KOPT-K1 (cell line): Measurements from ENCODE around the gene DNAH3.
"Not testable (repeated sequence)": the region's sequence is repeated elsewhere in the genome, so short reads cannot be mapped to it uniquely, and the experiment has no call there.

ENCODE experiments used
- H3K27ac ChIP-seq: fragments of 200-600 bp; sonication (generic); 2 replicates; pipeline ENCODE4 v1.5.1; 2016; ENCODE audit warnings: antibody characterized with exemption, mild to moderate bottlenecking, low read depth, low read length; ENCODE audit not compliant: poor library complexity, severe bottlenecking
- H3K36me3 ChIP-seq: fragments of 200-600 bp; sonication (generic); 2 replicates; pipeline ENCODE4 v1.5.1; 2017; ENCODE audit warnings: antibody characterized with exemption, mild to moderate bottlenecking, low read length, moderate library complexity; ENCODE audit not compliant: insufficient read depth
- H3K9me3 ChIP-seq: fragments of 200-600 bp; sonication (generic); 2 replicates; pipeline ENCODE4 v1.5.1; 2017; ENCODE audit warnings: antibody characterized with exemption, low read length, mild to moderate bottlenecking; ENCODE audit not compliant: insufficient read depth, poor library complexity, severe bottlenecking

DNAH3 gene

GRCh38 chr16:21037168-21037567 is 113.5 kb downstream of the DNAH3 start:
- Histone ChIP-seq H3K36me3 (no peaks in the 10 kb centered on the region), H3K27ac (no peak overlapping the region), H3K9me3 (no peaks in the 10 kb centered on the region)

GRCh38 chr16:21036471-21036870 is 114.2 kb downstream of the DNAH3 start:
- Histone ChIP-seq H3K9me3 (no peaks in the 10 kb centered on the region), H3K27ac (no peak overlapping the region), H3K36me3 (no peaks in the 10 kb centered on the region)

GRCh38 chr16:21033704-21034103 is 116.9 kb downstream of the DNAH3 start:
- H3K9me3 ChIP-seq, result no peaks in the 10 kb centered on the region
- H3K27ac ChIP-seq, result no peak overlapping the region
- no peaks in the 10 kb centered on the region for H3K36me3 ChIP-seq

- no peak overlapping the region for H3K27ac ChIP-seq
- no peaks in the 10 kb centered on the region for H3K9me3 ChIP-seq
- H3K36me3 ChIP-seq, result no peaks in the 10 kb centered on the region
Observed at GRCh38 chr16:21033264-21033663, 117.4 kb downstream of the DNAH3 start.

GRCh38 chr16:21028728-21029127 is 121.9 kb downstream of the DNAH3 start:
- Histone ChIP-seq H3K27ac (no peak overlapping the region), H3K36me3 (no peaks in the 10 kb centered on the region), H3K9me3 (no peaks in the 10 kb centered on the region)

- Histone ChIP-seq H3K27ac (no peak overlapping the region), H3K36me3 (no peaks in the 10 kb centered on the region)
Observed at GRCh38 chr16:21026846-21027245, 123.8 kb downstream of the DNAH3 start.

GRCh38 chr16:21023509-21024202 is 127.0 kb downstream of the DNAH3 start:
- H3K36me3 ChIP-seq, result no peaks in the 10 kb centered on the region
- no peak overlapping the region for H3K27ac ChIP-seq
- H3K9me3 ChIP-seq, result no peaks in the 10 kb centered on the region

More at GRCh38 chr16:21026846-21027245, 123.8 kb downstream of the DNAH3 start:
- no peaks in the 10 kb centered on the region for H3K9me3 ChIP-seq

GRCh38 chr16:21021316-21021715 is 129.3 kb downstream of the DNAH3 start:
- H3K36me3 ChIP-seq, result no peaks in the 10 kb centered on the region
- no peaks in the 10 kb centered on the region for H3K9me3 ChIP-seq
- no peak overlapping the region for H3K27ac ChIP-seq

GRCh38 chr16:21009815-21010214 is 140.8 kb downstream of the DNAH3 start:
- Histone ChIP-seq H3K9me3 (peaks cover 29% of the 10 kb centered on the region), H3K27ac (no peak overlapping the region)

GRCh38 chr16:21005008-21005407 is 145.6 kb downstream of the DNAH3 start:
- Histone ChIP-seq H3K36me3 (no peaks in the 10 kb centered on the region), H3K9me3 (peaks cover 19% of the 10 kb centered on the region), H3K27ac (no peak overlapping the region)

More at GRCh38 chr16:21009815-21010214, 140.8 kb downstream of the DNAH3 start:
- no peaks in the 10 kb centered on the region for H3K36me3 ChIP-seq

- Histone ChIP-seq H3K36me3 (no peaks in the 10 kb centered on the region), H3K9me3 (no peaks in the 10 kb centered on the region)
Observed at GRCh38 chr16:21001262-21001661, 149.4 kb downstream of the DNAH3 start.

GRCh38 chr16:20997147-20997546 is 153.5 kb downstream of the DNAH3 start:
- Histone ChIP-seq H3K9me3 (no peaks in the 10 kb centered on the region), H3K36me3 (no peaks in the 10 kb centered on the region), H3K27ac (no peak overlapping the region)

More at GRCh38 chr16:21001262-21001661, 149.4 kb downstream of the DNAH3 start:
- no peak overlapping the region for H3K27ac ChIP-seq

GRCh38 chr16:20995711-20996110 is 154.9 kb downstream of the DNAH3 start:
- Histone ChIP-seq H3K36me3 (no peaks in the 10 kb centered on the region), H3K27ac (no peak overlapping the region), H3K9me3 (no peaks in the 10 kb centered on the region)

- not testable (repeated sequence) for H3K27ac ChIP-seq, H3K9me3 ChIP-seq
Observed at GRCh38 chr16:20989496-20990070, 161.1 kb downstream of the DNAH3 start.

GRCh38 chr16:20987049-20987448 is 163.6 kb downstream of the DNAH3 start:
- no peaks in the 10 kb centered on the region for H3K9me3 ChIP-seq

More at GRCh38 chr16:20989496-20990070, 161.1 kb downstream of the DNAH3 start:
- H3K36me3 ChIP-seq, result not testable (repeated sequence)

GRCh38 chr16:20984019-20984418 is 166.6 kb downstream of the DNAH3 start:
- no peak overlapping the region for H3K27ac ChIP-seq
- no peaks in the 10 kb centered on the region for H3K9me3 ChIP-seq
- H3K36me3 ChIP-seq, result no peaks in the 10 kb centered on the region

More at GRCh38 chr16:20987049-20987448, 163.6 kb downstream of the DNAH3 start:
- Histone ChIP-seq H3K36me3 (no peaks in the 10 kb centered on the region), H3K27ac (no peak overlapping the region)
